ENCODE measurements around the gene LMAN2.

Gene LMAN2, protein sequence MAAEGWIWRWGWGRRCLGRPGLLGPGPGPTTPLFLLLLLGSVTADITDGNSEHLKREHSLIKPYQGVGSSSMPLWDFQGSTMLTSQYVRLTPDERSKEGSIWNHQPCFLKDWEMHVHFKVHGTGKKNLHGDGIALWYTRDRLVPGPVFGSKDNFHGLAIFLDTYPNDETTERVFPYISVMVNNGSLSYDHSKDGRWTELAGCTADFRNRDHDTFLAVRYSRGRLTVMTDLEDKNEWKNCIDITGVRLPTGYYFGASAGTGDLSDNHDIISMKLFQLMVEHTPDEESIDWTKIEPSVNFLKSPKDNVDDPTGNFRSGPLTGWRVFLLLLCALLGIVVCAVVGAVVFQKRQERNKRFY

DNA sequence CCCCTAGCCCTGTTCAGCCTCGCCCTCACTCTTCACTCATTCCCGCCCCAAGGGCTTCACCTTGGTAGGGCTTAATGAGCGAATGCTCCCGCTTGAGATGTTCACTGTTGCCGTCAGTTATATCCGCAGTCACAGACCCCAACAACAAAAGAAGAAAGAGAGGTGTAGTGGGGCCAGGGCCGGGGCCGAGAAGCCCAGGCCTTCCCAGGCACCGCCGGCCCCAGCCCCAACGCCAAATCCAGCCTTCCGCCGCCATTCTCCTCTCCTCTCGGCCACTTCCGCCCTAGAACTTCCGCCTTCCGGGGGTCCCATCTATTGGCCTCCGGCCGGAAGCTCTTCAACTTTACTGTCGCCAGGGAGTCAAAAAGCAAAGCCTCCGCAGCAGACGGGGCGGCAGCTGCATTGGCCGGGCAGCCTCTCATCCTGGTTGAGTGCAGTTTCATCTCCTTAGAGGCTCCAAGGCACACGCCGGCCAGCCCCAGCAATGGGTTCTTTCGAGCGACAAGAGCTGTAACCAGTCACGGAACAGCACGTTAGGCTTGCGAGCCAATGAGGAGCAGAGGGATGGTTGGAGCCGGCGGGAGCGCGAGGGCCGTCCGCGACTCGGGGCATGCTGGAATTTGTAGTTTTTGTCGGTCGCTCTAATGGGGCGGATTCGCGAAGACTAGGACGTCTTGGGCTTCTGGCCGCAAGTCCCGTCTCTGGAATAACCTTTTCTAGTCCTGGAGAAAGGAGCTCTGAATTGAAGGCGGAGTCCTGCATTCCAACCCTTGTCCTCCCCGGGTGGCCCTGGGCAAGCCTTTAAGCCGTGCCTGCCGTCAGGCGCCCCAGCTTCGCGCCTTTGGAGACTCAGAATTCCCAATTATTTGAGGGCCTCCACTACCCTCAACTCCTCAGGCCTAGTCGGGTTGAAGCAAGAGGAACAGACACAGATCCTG, at the start of gene LMAN2:
LMAN2 (minus strand) TSS at position 277 of the 938 bp plus-strand sequence; CDS start at position 256, 21 bp downstream.
- DNase-seq (ENCODE audit: low read depth) = peak; percentile 98
- Histone ChIP-seq H3K9ac (ENCODE audit: low read length) (peak within 1 kb of the TSS; percentile 98), H3K4me3 (ENCODE audit: low read length) (peak within 1 kb of the TSS; percentile 94), H3K36me3 (ENCODE audit: control insufficient read depth, insufficient read depth, low read length, severe bottlenecking) (peaks cover 7% of the 10 kb centered on the region), H3K4me1 (ENCODE audit: control insufficient read depth, insufficient read depth, low read length) (peaks cover 25% of the 10 kb centered on the region), H3K9me3 (ENCODE audit: control insufficient read depth, low read length) (peaks cover 8% of the 10 kb centered on the region), H3K27me3 (replicated peaks; ENCODE audit: control insufficient read depth, insufficient read depth, low read length) (peaks cover 16% of the 10 kb centered on the region)

DNA sequence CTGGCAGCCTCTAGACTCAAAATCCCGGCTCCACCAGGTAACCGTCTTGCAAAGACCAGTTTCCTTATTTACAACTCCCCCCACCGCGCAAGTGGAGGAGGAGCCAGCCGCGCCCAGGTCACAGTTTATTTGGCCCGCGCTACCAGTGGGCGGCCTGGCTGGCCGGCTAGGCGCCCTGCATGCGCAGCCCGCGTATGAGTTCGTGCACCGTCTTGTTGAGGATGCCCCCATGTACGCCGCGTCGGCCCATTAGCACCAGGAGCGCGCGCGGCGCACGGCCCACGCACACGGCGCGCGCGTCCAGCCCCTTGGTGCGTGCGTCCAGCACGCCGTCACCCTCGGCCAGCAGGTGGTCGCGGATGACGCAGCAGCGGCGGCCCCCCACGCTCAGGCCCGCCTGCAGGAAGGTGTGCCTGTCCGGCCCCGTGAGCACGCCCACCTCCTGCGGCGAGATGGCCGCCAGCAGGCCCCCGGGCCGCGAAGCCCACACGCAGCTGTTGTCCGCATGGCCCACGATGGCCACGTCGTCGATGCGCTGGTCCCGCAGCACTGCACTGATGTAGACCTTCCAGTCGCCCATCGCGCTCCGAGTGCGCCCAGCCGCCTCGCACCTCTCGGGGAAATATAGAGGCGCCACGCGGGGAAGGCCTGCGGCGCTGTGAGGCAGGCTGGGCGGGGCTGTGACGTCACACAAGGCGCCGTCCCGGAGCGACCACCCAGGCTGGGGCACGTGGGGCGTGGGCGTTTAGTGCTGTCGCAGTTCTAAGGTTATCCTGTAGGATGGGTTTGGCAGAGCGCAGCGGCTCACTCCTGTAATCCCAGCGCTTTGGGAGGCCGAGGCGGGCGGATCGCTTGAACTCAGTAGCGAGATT, 48.8 kb upstream of the LMAN2 start, which contains the start of gene PFN3:
PFN3 (minus strand) TSS at position 665 of the 872 bp plus-strand sequence; CDS start at position 580, 85 bp downstream.
- peaks cover 12% of the 10 kb centered on the region for H3K4me1 ChIP-seq (ENCODE audit: control insufficient read depth, insufficient read depth, low read length)
- H3K36me3 ChIP-seq (ENCODE audit: control insufficient read depth, insufficient read depth, low read length, severe bottlenecking) = no peaks in the 10 kb centered on the region
- no peak for DNase-seq (ENCODE audit: low read depth)
- H3K9ac ChIP-seq (ENCODE audit: low read length) = no peak within 1 kb of the TSS
- no peak within 1 kb of the TSS for H3K4me3 ChIP-seq (ENCODE audit: low read length)
- H3K9me3 ChIP-seq (ENCODE audit: control insufficient read depth, low read length) = no peaks in the 10 kb centered on the region
- H3K27me3 ChIP-seq (replicated peaks; ENCODE audit: control insufficient read depth, insufficient read depth, low read length) = peaks cover 60% of the 10 kb centered on the region

DNA sequence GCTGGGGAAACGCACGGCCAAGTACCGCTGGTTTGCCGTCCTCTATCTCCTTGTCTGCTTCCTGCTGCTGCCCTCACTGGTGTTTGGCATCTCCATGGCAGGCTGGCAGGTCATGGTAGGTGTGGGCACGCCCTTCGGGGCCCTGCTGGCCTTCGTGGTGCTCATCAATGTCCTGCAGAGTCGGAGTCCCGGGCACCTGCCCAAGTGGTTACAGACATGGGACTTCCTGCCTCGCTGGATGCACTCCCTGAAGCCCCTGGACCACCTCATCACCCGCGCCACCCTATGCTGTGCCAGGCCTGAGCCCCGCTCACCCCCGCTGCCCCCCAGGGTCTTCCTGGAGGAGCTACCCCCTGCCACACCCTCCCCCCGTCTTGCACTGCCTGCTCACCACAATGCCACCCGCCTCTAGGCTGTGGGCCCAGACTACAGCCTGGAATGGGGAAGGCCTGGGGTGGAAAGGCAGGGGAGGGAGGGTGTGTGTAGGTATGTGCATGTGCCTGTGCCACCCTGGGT, 46.5 kb upstream of the LMAN2 start:
- Histone ChIP-seq H3K4me3 (ENCODE audit: low read length) (no peak overlapping the region), H3K4me1 (ENCODE audit: control insufficient read depth, insufficient read depth, low read length) (peaks cover 2% of the 10 kb centered on the region), H3K9me3 (ENCODE audit: control insufficient read depth, low read length) (no peaks in the 10 kb centered on the region), H3K9ac (ENCODE audit: low read length) (no peak overlapping the region), H3K27me3 (replicated peaks; ENCODE audit: control insufficient read depth, insufficient read depth, low read length) (peaks cover 53% of the 10 kb centered on the region), H3K36me3 (ENCODE audit: control insufficient read depth, insufficient read depth, low read length, severe bottlenecking) (no peaks in the 10 kb centered on the region)
- no peak for DNase-seq (ENCODE audit: low read depth)

DNA sequence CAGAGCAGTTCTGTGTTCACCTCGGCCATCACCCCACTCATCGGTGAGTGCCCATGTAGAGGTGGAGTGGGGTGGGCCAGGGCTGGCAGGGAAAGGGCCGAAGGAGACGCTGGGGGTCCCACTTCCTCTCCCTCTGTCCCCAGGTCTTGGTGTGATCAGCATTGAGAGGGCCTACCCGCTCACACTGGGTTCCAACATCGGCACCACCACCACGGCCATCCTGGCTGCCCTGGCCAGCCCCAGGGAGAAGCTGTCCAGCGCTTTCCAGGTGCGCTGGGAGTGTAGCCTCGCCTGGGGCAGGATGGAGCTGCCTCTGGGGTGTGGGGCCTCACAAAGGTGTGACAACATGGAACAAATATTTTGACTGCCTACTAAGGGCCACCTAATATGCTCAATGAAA, 45.3 kb upstream of the LMAN2 start:
- H3K4me1 ChIP-seq (ENCODE audit: control insufficient read depth, insufficient read depth, low read length) = no peaks in the 10 kb centered on the region
- H3K9me3 ChIP-seq (ENCODE audit: control insufficient read depth, low read length) = no peaks in the 10 kb centered on the region
- no peaks in the 10 kb centered on the region for H3K36me3 ChIP-seq (ENCODE audit: control insufficient read depth, insufficient read depth, low read length, severe bottlenecking)
- H3K27me3 ChIP-seq (replicated peaks; ENCODE audit: control insufficient read depth, insufficient read depth, low read length) = peaks cover 42% of the 10 kb centered on the region
- DNase-seq (ENCODE audit: low read depth) = no peak
- no peak overlapping the region for H3K4me3 ChIP-seq (ENCODE audit: low read length)
- no peak overlapping the region for H3K9ac ChIP-seq (ENCODE audit: low read length)

DNA sequence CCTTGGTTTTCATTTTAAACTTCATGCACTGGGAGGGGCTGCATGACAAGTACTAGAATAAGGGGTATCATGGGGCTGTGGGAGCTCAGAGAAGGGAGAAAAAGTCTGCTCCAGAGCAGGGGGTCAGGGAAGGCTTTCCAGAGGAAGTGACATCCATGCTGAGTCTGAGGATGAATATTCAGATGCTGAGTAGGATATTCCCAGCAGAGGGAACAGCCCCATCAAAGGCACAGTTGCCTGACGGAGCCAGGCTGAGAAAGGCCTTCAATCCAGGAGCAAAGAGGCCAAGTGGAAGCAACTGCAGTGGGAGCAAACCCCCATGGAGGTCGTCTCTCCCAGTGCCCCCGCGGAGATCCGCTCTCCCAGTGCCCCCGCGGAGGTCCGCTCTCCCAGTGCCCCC, 44.6 kb upstream of the LMAN2 start:
- H3K9me3 ChIP-seq (ENCODE audit: control insufficient read depth, low read length) = no peaks in the 10 kb centered on the region
- H3K27me3 ChIP-seq (replicated peaks; ENCODE audit: control insufficient read depth, insufficient read depth, low read length) = peaks cover 35% of the 10 kb centered on the region
- no peaks in the 10 kb centered on the region for H3K36me3 ChIP-seq (ENCODE audit: control insufficient read depth, insufficient read depth, low read length, severe bottlenecking)
- H3K9ac ChIP-seq (ENCODE audit: low read length) = no peak overlapping the region
- no peaks in the 10 kb centered on the region for H3K4me1 ChIP-seq (ENCODE audit: control insufficient read depth, insufficient read depth, low read length)
- no peak for DNase-seq (ENCODE audit: low read depth)
- H3K4me3 ChIP-seq (ENCODE audit: low read length) = no peak overlapping the region

DNA sequence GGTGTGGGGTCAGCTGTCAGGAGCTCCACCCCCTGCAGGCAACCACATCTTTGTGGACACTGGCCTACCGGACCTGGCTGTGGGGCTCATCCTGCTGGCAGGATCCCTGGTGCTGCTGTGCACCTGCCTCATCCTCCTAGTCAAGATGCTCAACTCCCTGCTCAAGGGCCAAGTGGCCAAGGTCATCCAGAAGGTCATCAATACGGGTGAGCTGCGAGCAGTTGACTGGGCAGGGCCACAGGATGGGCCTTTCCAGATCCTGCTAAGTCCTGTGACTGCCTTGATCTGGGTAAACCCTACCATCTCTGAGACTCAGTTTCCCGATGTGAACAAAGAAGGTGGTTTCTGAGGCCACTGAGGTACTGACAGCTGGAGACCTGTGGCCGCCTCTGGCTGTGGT, 42.5 kb upstream of the LMAN2 start:
- H3K27me3 ChIP-seq (replicated peaks; ENCODE audit: control insufficient read depth, insufficient read depth, low read length) = peaks cover 18% of the 10 kb centered on the region
- no peak overlapping the region for H3K4me3 ChIP-seq (ENCODE audit: low read length)
- no peaks in the 10 kb centered on the region for H3K9me3 ChIP-seq (ENCODE audit: control insufficient read depth, low read length)
- no peak overlapping the region for H3K9ac ChIP-seq (ENCODE audit: low read length)
- no peaks in the 10 kb centered on the region for H3K36me3 ChIP-seq (ENCODE audit: control insufficient read depth, insufficient read depth, low read length, severe bottlenecking)
- peaks cover 8% of the 10 kb centered on the region for H3K4me1 ChIP-seq (ENCODE audit: control insufficient read depth, insufficient read depth, low read length)
- DNase-seq (ENCODE audit: low read depth) = no peak

DNA sequence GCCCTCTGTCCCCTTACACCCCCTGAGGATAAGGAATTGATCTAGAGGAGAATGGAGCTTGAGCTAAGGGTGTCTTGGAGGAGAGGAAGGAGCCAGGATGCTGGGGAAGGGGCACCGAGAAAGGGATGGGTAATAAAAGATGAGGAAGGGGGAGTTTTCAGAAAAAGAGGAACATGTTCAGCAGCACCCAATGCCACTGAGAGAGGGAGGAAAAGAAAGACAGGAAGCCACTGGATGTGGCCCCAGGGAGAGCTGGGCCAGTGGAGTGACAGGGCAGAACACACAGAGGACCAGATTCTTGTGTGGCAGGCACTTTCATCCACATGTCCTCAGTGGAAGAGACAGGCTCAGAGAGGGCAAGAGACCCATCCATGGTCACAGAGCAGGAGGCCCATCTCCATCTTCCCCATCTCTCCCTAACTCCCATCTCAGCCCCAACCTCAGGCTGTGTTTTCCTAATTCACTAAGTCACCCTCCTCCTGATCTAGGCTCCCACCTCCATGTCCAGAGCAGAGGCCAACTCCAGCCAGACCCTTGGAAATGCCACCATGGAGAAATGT, 41.8 kb upstream of the LMAN2 start:
- peaks cover 8% of the 10 kb centered on the region for H3K4me1 ChIP-seq (ENCODE audit: control insufficient read depth, insufficient read depth, low read length)
- no peak overlapping the region for H3K9ac ChIP-seq (ENCODE audit: low read length)
- DNase-seq (ENCODE audit: low read depth) = no peak
- no peaks in the 10 kb centered on the region for H3K36me3 ChIP-seq (ENCODE audit: control insufficient read depth, insufficient read depth, low read length, severe bottlenecking)
- peaks cover 16% of the 10 kb centered on the region for H3K27me3 ChIP-seq (replicated peaks; ENCODE audit: control insufficient read depth, insufficient read depth, low read length)
- no peak overlapping the region for H3K4me3 ChIP-seq (ENCODE audit: low read length)
- no peaks in the 10 kb centered on the region for H3K9me3 ChIP-seq (ENCODE audit: control insufficient read depth, low read length)

DNA sequence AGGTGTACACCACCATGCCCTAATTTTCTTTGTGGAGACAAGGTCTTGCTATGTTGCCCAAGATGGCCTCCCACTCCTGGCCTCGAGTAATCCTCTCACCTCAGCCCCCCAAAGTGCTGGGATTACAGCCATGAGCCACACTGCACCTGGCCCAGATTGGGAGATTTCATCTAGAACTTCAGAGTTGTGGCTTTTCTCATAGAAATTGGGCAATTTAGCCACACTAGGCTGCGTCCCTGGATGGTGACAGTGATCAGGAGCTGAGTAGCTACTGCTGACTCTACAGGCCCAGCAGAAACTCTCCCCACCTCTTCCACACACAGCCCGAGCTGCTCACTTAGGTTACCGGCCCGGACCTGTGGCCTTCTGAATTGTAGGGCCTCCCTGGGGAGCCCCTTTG, 41.3 kb upstream of the LMAN2 start:
- no peak for DNase-seq (ENCODE audit: low read depth)
- no peak overlapping the region for H3K9ac ChIP-seq (ENCODE audit: low read length)
- H3K9me3 ChIP-seq (ENCODE audit: control insufficient read depth, low read length) = no peaks in the 10 kb centered on the region
- H3K36me3 ChIP-seq (ENCODE audit: control insufficient read depth, insufficient read depth, low read length, severe bottlenecking) = no peaks in the 10 kb centered on the region
- H3K27me3 ChIP-seq (replicated peaks; ENCODE audit: control insufficient read depth, insufficient read depth, low read length) = peaks cover 12% of the 10 kb centered on the region
- H3K4me3 ChIP-seq (ENCODE audit: low read length) = no peak overlapping the region
- peaks cover 8% of the 10 kb centered on the region for H3K4me1 ChIP-seq (ENCODE audit: control insufficient read depth, insufficient read depth, low read length)

DNA sequence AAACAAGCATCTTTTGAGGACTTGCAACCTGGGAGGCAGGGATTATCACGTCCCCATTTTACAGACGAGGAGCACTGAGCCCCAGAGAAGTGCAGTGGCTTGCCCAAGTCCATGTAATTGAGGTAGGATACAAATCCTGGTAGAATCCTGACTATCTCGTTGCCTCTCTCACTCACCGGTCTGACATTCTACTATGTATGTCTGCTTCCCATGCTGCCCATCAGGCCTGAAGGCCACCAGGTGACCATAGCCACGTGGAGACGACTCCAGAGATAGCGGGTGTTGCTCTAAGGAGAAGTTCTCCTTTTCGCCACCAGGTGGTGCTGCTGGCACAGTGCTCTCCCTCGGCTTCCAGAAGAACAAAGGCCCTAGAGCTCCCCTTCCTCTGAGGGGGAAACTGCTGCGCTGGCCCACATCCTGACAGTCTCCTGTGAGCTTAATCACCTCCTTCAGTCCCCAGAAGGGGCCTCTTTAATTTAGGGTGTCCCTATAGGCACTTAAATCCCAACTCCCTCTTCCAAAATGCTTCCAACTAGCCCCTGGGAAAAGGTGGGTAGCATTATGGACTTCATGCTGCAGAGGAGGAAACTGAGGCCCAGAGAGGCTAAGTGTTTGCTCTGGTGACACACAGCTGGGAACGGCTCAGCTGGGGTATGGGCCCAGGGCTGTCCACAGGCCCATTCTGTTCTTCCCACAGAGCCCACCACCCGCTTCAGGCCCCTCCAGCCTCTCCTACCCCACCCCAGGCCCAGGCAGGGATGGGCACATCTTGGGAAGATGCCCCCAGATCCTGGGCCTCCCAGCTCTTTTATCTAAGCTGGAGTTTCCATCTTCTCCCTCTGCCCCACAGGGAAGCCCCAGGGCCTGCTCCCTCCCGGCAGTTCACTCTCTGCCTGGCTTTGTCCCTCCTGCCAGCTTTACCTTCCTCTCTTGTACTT, 39.2 kb upstream of the LMAN2 start:
- no peak overlapping the region for H3K9ac ChIP-seq (ENCODE audit: low read length)
- peaks cover 8% of the 10 kb centered on the region for H3K27me3 ChIP-seq (replicated peaks; ENCODE audit: control insufficient read depth, insufficient read depth, low read length)
- H3K4me1 ChIP-seq (ENCODE audit: control insufficient read depth, insufficient read depth, low read length) = peaks cover 8% of the 10 kb centered on the region
- H3K9me3 ChIP-seq (ENCODE audit: control insufficient read depth, low read length) = no peaks in the 10 kb centered on the region
- H3K4me3 ChIP-seq (ENCODE audit: low read length) = no peak overlapping the region
- H3K36me3 ChIP-seq (ENCODE audit: control insufficient read depth, insufficient read depth, low read length, severe bottlenecking) = no peaks in the 10 kb centered on the region
- DNase-seq (ENCODE audit: low read depth) = peak; percentile 91

Measured in adipocyte (in vitro differentiated cells).